CD4-positive, alpha-beta memory T cell (primary cell): Measurements from ENCODE around the gene LCN12. TPM values are rescaled to one million over a fixed set of nuclear protein-coding genes. Genes with fewer than 3 reads are reported as not detected.
A peak's percentile ranks its signal among the peaks of the same experiment; 100 is the strongest.

Source experiments
- CTCF ChIA-PET: fragments of 350-600 bp; sonication (Branson Sonifier 250); formaldehyde crosslinking; loops from one replicate; lab custom pipeline; 2021; ENCODE audit warnings: inconsistent platforms; ENCODE audit not compliant: partially characterized antibody; lab: Charles Lee
- POLR2A ChIA-PET: fragments of 350-600 bp; sonication (Branson Sonifier 250); formaldehyde crosslinking; loops from one replicate; lab custom pipeline; 2021; ENCODE audit not compliant: partially characterized antibody; lab: Charles Lee
- DNase-seq, 5 donors: peaks; one replicate each; pipeline versions ENCODE4 v3.0.0 to v3.0.0-alpha.2; 2020 to 2022; ENCODE audit warnings: mixed read lengths in 1 of 5
- H3K27ac ChIP-seq: one replicate; pipeline ENCODE4 v1.7.0; 2013; ENCODE audit warnings: low read depth, low read length
- H3K27me3 ChIP-seq: 2 replicates; pipeline ENCODE4 v1.7.0; 2013; ENCODE audit warnings: mild to moderate bottlenecking, low read length, moderate library complexity; ENCODE audit not compliant: insufficient read depth
- H3K36me3 ChIP-seq: 2 replicates; pipeline ENCODE4 v1.7.0; 2013; ENCODE audit warnings: mild to moderate bottlenecking, low read length, moderate library complexity; ENCODE audit not compliant: insufficient read depth
- H3K4me1 ChIP-seq: 2 replicates; pipeline ENCODE4 v1.7.0; 2013; ENCODE audit warnings: mild to moderate bottlenecking, low read length, moderate library complexity; ENCODE audit not compliant: insufficient read depth
- H3K4me3 ChIP-seq, 2 donors: one replicate each; pipeline ENCODE4 v1.7.0; 2013; ENCODE audit warnings: low read length in 2 of 2, mild to moderate bottlenecking in 1 of 2
- H3K9me3 ChIP-seq, 2 donors: one replicate each; pipeline ENCODE4 v1.7.0; 2013; ENCODE audit warnings: low read length in 2 of 2, control low read depth in 1 of 2; ENCODE audit not compliant: control insufficient read depth in 1 of 2
- H3K27ac Mint-ChIP-seq, 7 donors: one replicate each; pipeline ENCODE4 v1.8.0; 2020 to 2021; ENCODE audit warnings: mixed read lengths in 7 of 7, mild to moderate bottlenecking in 6 of 7, inconsistent platforms in 3 of 7, moderate library complexity in 3 of 7
- H3K27me3 Mint-ChIP-seq, 2 donors: one replicate each; pipeline ENCODE4 v1.8.0; 2020 to 2021; ENCODE audit warnings: mixed read lengths in 2 of 2
- H3K36me3 Mint-ChIP-seq, 2 donors: one replicate each; pipeline ENCODE4 v1.8.0; 2020 to 2021; ENCODE audit warnings: mixed read lengths in 2 of 2, inconsistent platforms in 1 of 2, mild to moderate bottlenecking in 1 of 2
- H3K4me1 Mint-ChIP-seq, 4 donors: one replicate each; pipeline ENCODE4 v1.8.0; 2020 to 2021; ENCODE audit warnings: mixed read lengths in 4 of 4, mild to moderate bottlenecking in 1 of 4
- H3K4me3 Mint-ChIP-seq, 8 donors: one replicate each; pipeline ENCODE4 v1.8.0; 2020 to 2021; ENCODE audit warnings: mixed read lengths in 8 of 8, mild to moderate bottlenecking in 7 of 8, moderate library complexity in 6 of 8, inconsistent platforms in 3 of 8
- H3K9me3 Mint-ChIP-seq, 8 donors: one replicate each; pipeline ENCODE4 v1.8.0; 2020 to 2021; ENCODE audit warnings: mixed read lengths in 8 of 8, mild to moderate bottlenecking in 5 of 8, inconsistent platforms in 3 of 8, moderate library complexity in 1 of 8
- intact Hi-C: fragments of 100-400 bp; cut with micrococcal nuclease; formaldehyde crosslinking; loops from one replicate; pipeline ENCODE4 v1.15.1; 2023
- polyA plus RNA-seq, 2 donors: library from polyadenylated mRNA; unstranded; fragments of 300-500 nt; fragmentation: Illumina TruSeq; gene quantifications; one replicate each; pipeline ENCODE4 v1.2.3, GENCODE V29; 2021
- total RNA-seq, 2 experiments: library from RNA; stranded (reverse); gene quantifications; one replicate each; pipeline ENCODE4 v1.2.3, GENCODE V29; 2021

LCN12 gene
- total and polyA plus RNA-seq, 4 experiments from 2014 or later = 0.72 to 1.4 TPM; not detected in 2

GRCh38 chr9:136972335-136972734, 20.3 kb downstream of the LCN12 start:
- H3K9me3 Mint-ChIP-seq = no peaks in the 10 kb centered on the region
- peaks cover 36% of the 10 kb centered on the region for H3K4me1 ChIP-seq
- no peak overlapping the region for H3K4me3 ChIP-seq
- H3K36me3 Mint-ChIP-seq = no peaks in the 10 kb centered on the region
- peaks cover 11 to 32% (median 22%) of the 10 kb centered on the region in 4 donors for H3K4me1 Mint-ChIP-seq
- no peak overlapping the region for H3K27ac Mint-ChIP-seq
- DNase-seq = no peak
- intact Hi-C loops = loop anchor here (10.0 kb wide), 1 partner anchor 52 kb away; the partner anchor contains the start of gene ABCA2
- no peak overlapping the region for H3K4me3 Mint-ChIP-seq
- no peaks in the 10 kb centered on the region for H3K27me3 Mint-ChIP-seq
- no peak overlapping the region for H3K27ac ChIP-seq
- ChIA-PET POLR2A (interaction anchor here (0.8 to 2.2 kb wide), 2 partner anchors 10 to 14 kb away, joined by 4 read pairs; no protein-coding TSS in a partner anchor), CTCF (interaction anchor here (1.3 kb wide), 1 partner anchor 24 kb away, joined by 3 read pairs; no protein-coding TSS in a partner anchor)
- no peaks in the 10 kb centered on the region for H3K9me3 ChIP-seq
- no peaks in the 10 kb centered on the region for H3K27me3 ChIP-seq
- no peaks in the 10 kb centered on the region for H3K36me3 ChIP-seq

GRCh38 chr9:136972743-136973142, 20.7 kb downstream of the LCN12 start:
- Histone ChIP-seq H3K4me1 (peaks cover 40% of the 10 kb centered on the region), H3K36me3 (no peaks in the 10 kb centered on the region), H3K27ac (no peak overlapping the region), H3K4me3 (no peak overlapping the region), H3K9me3 (no peaks in the 10 kb centered on the region), H3K27me3 (no peaks in the 10 kb centered on the region)
- no peak overlapping the region for H3K27ac Mint-ChIP-seq
- no peaks in the 10 kb centered on the region for H3K36me3 Mint-ChIP-seq
- H3K4me1 Mint-ChIP-seq = peaks cover 11 to 32% (median 22%) of the 10 kb centered on the region in 4 donors
- DNase-seq = no peak
- POLR2A ChIA-PET = interaction anchor here (0.8 kb wide), 1 partner anchor 14 kb away, joined by 4 read pairs; no protein-coding TSS in a partner anchor
- H3K4me3 Mint-ChIP-seq = no peak overlapping the region
- CTCF ChIA-PET = no interaction called here
- H3K27me3 Mint-ChIP-seq = no peaks in the 10 kb centered on the region
- H3K9me3 Mint-ChIP-seq = no peaks in the 10 kb centered on the region
- intact Hi-C loops = loop anchor here (10.0 kb wide), 1 partner anchor 52 kb away; the partner anchor contains the start of gene ABCA2

GRCh38 chr9:136973618-136974617, 21.8 kb downstream of the LCN12 start:
- H3K4me3 Mint-ChIP-seq = peak overlapping the region in 2 of 8 donors; percentile 8 to 80
- no peaks in the 10 kb centered on the region for H3K9me3 ChIP-seq
- no peaks in the 10 kb centered on the region for H3K27me3 Mint-ChIP-seq
- H3K27ac Mint-ChIP-seq = peak overlapping the region in 2 of 7 donors; percentile 25 to 41
- ChIA-PET POLR2A (interaction anchor here (1.2 to 3.9 kb wide), 9 partner anchors 12 to 267 kb away, joined by 3 to 75 read pairs (median 8); partner anchors contain the start of genes C8G, CLIC3, FBXW5 and LCN12), CTCF (interaction anchor here (1.2 to 3.4 kb wide), 4 partner anchors 14 to 54 kb away, joined by 3 to 27 read pairs (median 11); partner anchors contain the start of gene ABCA2)
- intact Hi-C loops = loop anchor here (10.0 kb wide), 1 partner anchor 51 kb away; the partner anchor contains the start of gene ABCA2
- H3K9me3 Mint-ChIP-seq = no peaks in the 10 kb centered on the region
- no peak for DNase-seq
- no peaks in the 10 kb centered on the region for H3K36me3 Mint-ChIP-seq
- H3K4me1 ChIP-seq = peaks cover 41% of the 10 kb centered on the region
- H3K4me1 Mint-ChIP-seq = peaks cover 11 to 32% (median 22%) of the 10 kb centered on the region in 4 donors
- H3K4me3 ChIP-seq = no peak overlapping the region
- no peaks in the 10 kb centered on the region for H3K27me3 ChIP-seq
- H3K36me3 ChIP-seq = no peaks in the 10 kb centered on the region
- peak overlapping the region; percentile 21 for H3K27ac ChIP-seq

GRCh38 chr9:136974817-136975535, 22.9 kb downstream of the LCN12 start:
- H3K4me3 ChIP-seq = peak overlapping the region; percentile 23 to 24
- POLR2A ChIA-PET = interaction anchor here (0.6 to 3.9 kb wide), 13 partner anchors 10 to 266 kb away, joined by 3 to 75 read pairs (median 5); partner anchors contain the start of genes C8G, CLIC3, FBXW5 and FUT7
- H3K9me3 ChIP-seq = no peaks in the 10 kb centered on the region
- Mint-ChIP-seq H3K4me1 (peaks cover 11 to 32% (median 22%) of the 10 kb centered on the region in 4 donors), H3K36me3 (no peaks in the 10 kb centered on the region), H3K27ac (peak overlapping the region; percentile 52 to 83 (median 70)), H3K9me3 (no peaks in the 10 kb centered on the region), H3K4me3 (peak overlapping the region; percentile 66 to 84 (median 77)), H3K27me3 (no peaks in the 10 kb centered on the region)
- H3K27ac ChIP-seq = peak overlapping the region; percentile 28
- H3K27me3 ChIP-seq = no peaks in the 10 kb centered on the region
- CTCF ChIA-PET = interaction anchor here (0.7 to 3.4 kb wide), 10 partner anchors 11 to 110 kb away, joined by 3 to 27 read pairs (median 3); partner anchors contain the start of gene ABCA2
- intact Hi-C loops = loop anchor here (10.0 kb wide), 1 partner anchor 50 kb away; the partner anchor contains the start of gene ABCA2
- H3K4me1 ChIP-seq = peaks cover 41% of the 10 kb centered on the region
- no peak for DNase-seq
- H3K36me3 ChIP-seq = no peaks in the 10 kb centered on the region

- POLR2A ChIA-PET = interaction anchor here (0.6 to 3.9 kb wide), 10 partner anchors 9 to 133 kb away, joined by 3 to 75 read pairs (median 8); partner anchors contain the start of genes C8G, CLIC3, FBXW5 and FUT7
- Histone ChIP-seq H3K9me3 (no peaks in the 10 kb centered on the region), H3K4me1 (peaks cover 41% of the 10 kb centered on the region), H3K27ac (peak overlapping the region; percentile 28), H3K4me3 (peak overlapping the region; percentile 23 to 24), H3K27me3 (no peaks in the 10 kb centered on the region), H3K36me3 (no peaks in the 10 kb centered on the region)
- Mint-ChIP-seq H3K9me3 (no peaks in the 10 kb centered on the region), H3K27me3 (no peaks in the 10 kb centered on the region), H3K27ac (peak overlapping the region; percentile 52 to 83 (median 72)), H3K4me3 (peak overlapping the region; percentile 66 to 84 (median 77)), H3K4me1 (peaks cover 11 to 32% (median 23%) of the 10 kb centered on the region in 4 donors), H3K36me3 (no peaks in the 10 kb centered on the region)
- peak in 1 of 5 donors; percentile 20 for DNase-seq
- CTCF ChIA-PET = interaction anchor here (0.7 to 3.4 kb wide), 13 partner anchors 9 to 133 kb away, joined by 3 to 27 read pairs (median 3); partner anchors contain the start of genes ABCA2, AJM1 and CLIC3
- intact Hi-C loops = loop anchor here (10.0 kb wide), 1 partner anchor 49 kb away; the partner anchor contains the start of gene ABCA2
These were observed 23.6 kb downstream of the LCN12 start for GRCh38 chr9:136975644-136976043.

- ChIA-PET CTCF (interaction anchor here (1.3 kb wide), 1 partner anchor 135 kb away, joined by 3 read pairs; the partner anchor contains the start of gene AJM1), POLR2A (interaction anchor here (1.1 to 3.9 kb wide), 5 partner anchors 15 to 75 kb away, joined by 3 to 75 read pairs (median 24); partner anchors contain the start of genes CLIC3 and PAXX)
- Mint-ChIP-seq H3K27ac (peak within 1 kb of the TSS in 6 of 7 donors; percentile 13 to 80 (median 70)), H3K9me3 (no peaks in the 10 kb centered on the region), H3K27me3 (no peaks in the 10 kb centered on the region), H3K4me1 (peaks cover 11 to 32% (median 23%) of the 10 kb centered on the region in 4 donors), H3K4me3 (peak within 1 kb of the TSS in 7 of 8 donors; percentile 22 to 84 (median 68)), H3K36me3 (no peaks in the 10 kb centered on the region)
- Histone ChIP-seq H3K9me3 (no peaks in the 10 kb centered on the region), H3K4me1 (peaks cover 41% of the 10 kb centered on the region), H3K4me3 (peak within 1 kb of the TSS in 1 of 2 donors; percentile 9), H3K27ac (peak within 1 kb of the TSS; percentile 2), H3K36me3 (no peaks in the 10 kb centered on the region), H3K27me3 (no peaks in the 10 kb centered on the region)
- DNase-seq = no peak
- intact Hi-C loops = loop anchor here (10.0 kb wide), 1 partner anchor 48 kb away; the partner anchor contains the start of gene ABCA2
These were observed 25.1 kb downstream of the LCN12 start, which contains the start of gene PTGDS for GRCh38 chr9:136977223-136977622. Gene PTGDS, plus strand, starts transcription at chr9:136977504. Its CDS starts 75 bp downstream, at chr9:136977579.
